ENCODE results near the gene MPHOSPH8.

Gene MPHOSPH8

DNA sequence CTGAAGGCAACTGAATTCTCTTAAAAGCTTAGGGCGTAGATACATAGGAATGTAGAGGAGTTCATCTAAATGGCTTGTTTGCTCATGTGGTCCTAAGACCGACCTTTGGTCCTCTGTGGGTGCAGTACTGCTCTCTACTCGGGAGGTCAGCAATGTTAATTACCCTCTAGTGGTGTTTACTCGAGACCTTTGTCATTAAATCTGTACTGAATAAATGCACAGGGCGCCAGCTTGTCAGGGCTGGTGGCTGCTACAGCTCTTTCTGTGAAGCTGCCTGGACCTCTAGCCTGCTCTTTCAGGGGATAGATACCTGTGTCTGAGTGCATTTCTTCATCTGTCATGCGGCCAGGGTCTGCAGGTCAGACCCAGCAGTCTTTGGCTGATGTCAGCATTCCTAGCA is 29.2 kb upstream of the MPHOSPH8 start:
- TF ChIP-seq, protein P1, sequence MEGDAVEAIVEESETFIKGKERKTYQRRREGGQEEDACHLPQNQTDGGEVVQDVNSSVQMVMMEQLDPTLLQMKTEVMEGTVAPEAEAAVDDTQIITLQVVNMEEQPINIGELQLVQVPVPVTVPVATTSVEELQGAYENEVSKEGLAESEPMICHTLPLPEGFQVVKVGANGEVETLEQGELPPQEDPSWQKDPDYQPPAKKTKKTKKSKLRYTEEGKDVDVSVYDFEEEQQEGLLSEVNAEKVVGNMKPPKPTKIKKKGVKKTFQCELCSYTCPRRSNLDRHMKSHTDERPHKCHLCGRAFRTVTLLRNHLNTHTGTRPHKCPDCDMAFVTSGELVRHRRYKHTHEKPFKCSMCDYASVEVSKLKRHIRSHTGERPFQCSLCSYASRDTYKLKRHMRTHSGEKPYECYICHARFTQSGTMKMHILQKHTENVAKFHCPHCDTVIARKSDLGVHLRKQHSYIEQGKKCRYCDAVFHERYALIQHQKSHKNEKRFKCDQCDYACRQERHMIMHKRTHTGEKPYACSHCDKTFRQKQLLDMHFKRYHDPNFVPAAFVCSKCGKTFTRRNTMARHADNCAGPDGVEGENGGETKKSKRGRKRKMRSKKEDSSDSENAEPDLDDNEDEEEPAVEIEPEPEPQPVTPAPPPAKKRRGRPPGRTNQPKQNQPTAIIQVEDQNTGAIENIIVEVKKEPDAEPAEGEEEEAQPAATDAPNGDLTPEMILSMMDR (IDR thresholded peaks at IDR 0.05; ENCODE audit: insufficient read depth, low read depth, low read length, missing control alignments): no peak
- no peak for DNase-seq (ENCODE audit: low read depth)
- no peak overlapping the region for H3K4me3 ChIP-seq (ENCODE audit: low read depth, low read length)

GRCh38 chr13:19605161-19605955 is 28.1 kb upstream of the MPHOSPH8 start:
- no peak for DNase-seq (ENCODE audit: low read depth)
- H3K4me3 ChIP-seq (ENCODE audit: low read depth, low read length): no peak overlapping the region
- TF ChIP-seq, protein P1 (IDR thresholded peaks at IDR 0.05; ENCODE audit: insufficient read depth, low read depth, low read length, missing control alignments): no peak

DNA sequence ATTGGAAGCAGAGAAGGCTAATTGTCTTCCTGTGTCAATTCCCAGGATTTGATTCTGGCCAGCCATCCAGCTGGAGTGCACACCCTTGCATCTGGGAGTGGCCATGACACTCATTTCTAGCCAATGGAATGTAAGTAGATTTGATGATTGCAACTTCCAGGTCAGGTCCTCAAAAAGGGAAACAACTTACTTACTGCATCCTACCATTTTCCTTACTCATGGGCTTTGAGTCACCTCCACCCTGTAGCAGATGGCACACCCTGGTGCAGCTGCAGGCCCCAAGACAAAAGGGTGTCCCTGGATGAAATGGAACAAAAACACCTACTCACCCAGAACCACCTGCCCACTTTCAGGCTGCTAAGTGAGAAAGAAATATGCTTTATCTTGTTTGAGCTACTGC is 27.3 kb upstream of the MPHOSPH8 start:
- no peak for DNase-seq (ENCODE audit: low read depth)
- TF ChIP-seq, protein P1 (IDR thresholded peaks at IDR 0.05; ENCODE audit: insufficient read depth, low read depth, low read length, missing control alignments): no peak
- no peak overlapping the region for H3K4me3 ChIP-seq (ENCODE audit: low read depth, low read length)

GRCh38 chr13:19606737-19607136 is 26.7 kb upstream of the MPHOSPH8 start:
- DNase-seq (ENCODE audit: low read depth): no peak
- TF ChIP-seq, protein P1 (IDR thresholded peaks at IDR 0.05; ENCODE audit: insufficient read depth, low read depth, low read length, missing control alignments): no peak
- H3K4me3 ChIP-seq (ENCODE audit: low read depth, low read length): no peak overlapping the region

DNA sequence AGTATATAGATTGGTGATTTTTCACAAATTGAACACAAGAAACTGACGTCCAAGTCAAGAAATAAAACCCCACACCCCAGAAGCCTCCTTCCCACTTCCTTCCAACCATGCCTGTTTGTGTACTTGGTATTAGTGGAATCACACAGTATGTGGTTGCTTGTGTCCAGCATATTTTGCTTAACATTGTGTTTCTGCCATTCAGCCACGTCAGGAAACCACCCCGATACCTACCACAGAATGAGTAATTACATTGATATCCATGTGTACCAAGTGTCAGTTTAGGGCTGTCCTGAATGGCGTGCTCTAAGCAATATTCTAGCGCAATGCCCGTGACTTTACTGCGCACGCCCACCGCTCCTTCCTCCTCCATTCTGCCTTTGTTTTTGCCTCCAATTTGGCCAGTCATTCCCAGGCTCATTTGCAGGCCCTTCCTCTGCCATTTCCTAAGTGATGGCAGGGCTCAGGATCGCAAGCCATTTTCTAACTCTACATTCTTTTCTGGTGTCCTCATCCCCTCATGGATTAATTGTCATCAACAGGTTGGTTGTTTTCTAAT is 25.9 kb upstream of the MPHOSPH8 start:
- DNase-seq (ENCODE audit: low read depth): no peak
- H3K4me3 ChIP-seq (ENCODE audit: low read depth, low read length): no peak overlapping the region
- TF ChIP-seq, protein P1 (IDR thresholded peaks at IDR 0.05; ENCODE audit: insufficient read depth, low read depth, low read length, missing control alignments): no peak

DNA sequence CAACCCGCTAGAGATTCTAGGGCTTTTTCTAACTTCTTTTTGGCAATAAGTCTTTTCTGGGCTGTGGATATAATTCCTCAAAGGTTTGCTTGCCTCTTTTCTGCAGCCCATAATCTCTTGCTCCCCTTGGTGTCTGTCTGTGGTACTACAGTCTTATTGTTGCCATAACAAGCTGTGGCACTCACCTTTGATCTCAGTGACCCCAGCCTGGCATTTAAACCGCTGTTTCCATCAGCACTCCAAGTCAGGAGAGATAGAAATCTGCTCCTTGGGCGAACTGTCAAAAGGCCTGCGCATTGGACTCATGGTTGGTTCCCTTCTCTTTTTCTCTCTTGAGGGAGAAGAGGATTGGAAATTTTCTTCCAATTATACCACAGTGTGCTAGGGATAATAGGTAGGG is 14.5 kb upstream of the MPHOSPH8 start:
- no peak overlapping the region for H3K4me3 ChIP-seq (ENCODE audit: low read depth, low read length)
- DNase-seq (ENCODE audit: low read depth): peak; percentile 51
- TF ChIP-seq, protein P1 (IDR thresholded peaks at IDR 0.05; ENCODE audit: insufficient read depth, low read depth, low read length, missing control alignments): peak; percentile 59

Measured in GM12865 (cell line).